PFSK-1 (cell line): ENCODE results near the gene TIMM17A.

ENCODE experiments used
- FOXP2 ChIP-seq: optimal IDR thresholded peaks from 2 replicates; pipeline ENCODE3; 2011; ENCODE audit warnings: borderline replicate concordance, control low read depth, inconsistent platforms; ENCODE audit not compliant: insufficient read depth; ENCODE audit errors: extremely low read length, extremely low read depth
- POLR2AphosphoS5 ChIP-seq: IDR thresholded peaks from 2 replicates; pipeline ENCODE4 v1.6.1; 2012; ENCODE audit warnings: low read depth, mild to moderate bottlenecking, control low read depth, low read length, moderate library complexity
- SIN3A ChIP-seq: IDR thresholded peaks from 2 replicates; pipeline ENCODE4 v1.6.1; 2012; ENCODE audit warnings: mild to moderate bottlenecking, low read length, moderate library complexity, borderline replicate concordance; ENCODE audit not compliant: insufficient read depth
- TAF1 ChIP-seq: IDR thresholded peaks from 2 replicates; pipeline ENCODE4 v1.6.1; 2012; ENCODE audit warnings: low read length, control low read depth, borderline replicate concordance; ENCODE audit not compliant: insufficient read depth
- TF ChIP-seq, protein P1 (sequence below), 2 experiments: IDR thresholded peaks; 2 replicates each; pipeline versions ENCODE4 v1.6.1 to v1.8.0; 2011 to 2012; ENCODE audit warnings: low read depth in 2 of 2, low read length in 2 of 2, control low read depth in 1 of 2, inconsistent platforms in 1 of 2, mild to moderate bottlenecking in 1 of 2, moderate library complexity in 1 of 2; ENCODE audit not compliant: insufficient read depth in 1 of 2

The TIMM17A gene

DNA sequence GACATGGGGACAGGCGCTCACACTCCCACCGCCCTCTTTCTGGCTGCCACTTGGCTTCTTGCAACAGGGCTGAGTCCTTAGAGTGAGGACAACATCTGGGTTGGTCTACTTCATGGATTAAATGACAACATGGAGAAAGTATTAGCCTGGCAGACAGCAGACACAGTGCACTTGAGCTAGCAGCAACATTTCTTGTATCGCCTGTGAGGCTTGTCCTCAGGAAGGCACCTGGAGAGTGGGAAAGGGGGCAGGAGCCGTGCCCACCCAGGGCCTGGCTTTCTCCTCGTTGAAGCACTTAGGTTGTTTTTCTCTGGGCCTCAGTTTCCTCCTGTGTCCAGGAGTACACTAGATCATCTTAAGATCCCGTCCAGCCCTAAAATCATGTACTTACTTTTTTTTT is 58.8 kb downstream of the TIMM17A start:
- no peak for TF ChIP-seq SIN3A
- TF ChIP-seq, protein P1, sequence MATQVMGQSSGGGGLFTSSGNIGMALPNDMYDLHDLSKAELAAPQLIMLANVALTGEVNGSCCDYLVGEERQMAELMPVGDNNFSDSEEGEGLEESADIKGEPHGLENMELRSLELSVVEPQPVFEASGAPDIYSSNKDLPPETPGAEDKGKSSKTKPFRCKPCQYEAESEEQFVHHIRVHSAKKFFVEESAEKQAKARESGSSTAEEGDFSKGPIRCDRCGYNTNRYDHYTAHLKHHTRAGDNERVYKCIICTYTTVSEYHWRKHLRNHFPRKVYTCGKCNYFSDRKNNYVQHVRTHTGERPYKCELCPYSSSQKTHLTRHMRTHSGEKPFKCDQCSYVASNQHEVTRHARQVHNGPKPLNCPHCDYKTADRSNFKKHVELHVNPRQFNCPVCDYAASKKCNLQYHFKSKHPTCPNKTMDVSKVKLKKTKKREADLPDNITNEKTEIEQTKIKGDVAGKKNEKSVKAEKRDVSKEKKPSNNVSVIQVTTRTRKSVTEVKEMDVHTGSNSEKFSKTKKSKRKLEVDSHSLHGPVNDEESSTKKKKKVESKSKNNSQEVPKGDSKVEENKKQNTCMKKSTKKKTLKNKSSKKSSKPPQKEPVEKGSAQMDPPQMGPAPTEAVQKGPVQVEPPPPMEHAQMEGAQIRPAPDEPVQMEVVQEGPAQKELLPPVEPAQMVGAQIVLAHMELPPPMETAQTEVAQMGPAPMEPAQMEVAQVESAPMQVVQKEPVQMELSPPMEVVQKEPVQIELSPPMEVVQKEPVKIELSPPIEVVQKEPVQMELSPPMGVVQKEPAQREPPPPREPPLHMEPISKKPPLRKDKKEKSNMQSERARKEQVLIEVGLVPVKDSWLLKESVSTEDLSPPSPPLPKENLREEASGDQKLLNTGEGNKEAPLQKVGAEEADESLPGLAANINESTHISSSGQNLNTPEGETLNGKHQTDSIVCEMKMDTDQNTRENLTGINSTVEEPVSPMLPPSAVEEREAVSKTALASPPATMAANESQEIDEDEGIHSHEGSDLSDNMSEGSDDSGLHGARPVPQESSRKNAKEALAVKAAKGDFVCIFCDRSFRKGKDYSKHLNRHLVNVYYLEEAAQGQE (IDR thresholded peaks at IDR 0.05; ENCODE audit: insufficient read depth in 1 of 2, low read depth in 2 of 2, low read length in 2 of 2): no peak
- TF ChIP-seq TAF1: no peak
- no peak for TF ChIP-seq FOXP2
- no peak for TF ChIP-seq POLR2AphosphoS5

DNA sequence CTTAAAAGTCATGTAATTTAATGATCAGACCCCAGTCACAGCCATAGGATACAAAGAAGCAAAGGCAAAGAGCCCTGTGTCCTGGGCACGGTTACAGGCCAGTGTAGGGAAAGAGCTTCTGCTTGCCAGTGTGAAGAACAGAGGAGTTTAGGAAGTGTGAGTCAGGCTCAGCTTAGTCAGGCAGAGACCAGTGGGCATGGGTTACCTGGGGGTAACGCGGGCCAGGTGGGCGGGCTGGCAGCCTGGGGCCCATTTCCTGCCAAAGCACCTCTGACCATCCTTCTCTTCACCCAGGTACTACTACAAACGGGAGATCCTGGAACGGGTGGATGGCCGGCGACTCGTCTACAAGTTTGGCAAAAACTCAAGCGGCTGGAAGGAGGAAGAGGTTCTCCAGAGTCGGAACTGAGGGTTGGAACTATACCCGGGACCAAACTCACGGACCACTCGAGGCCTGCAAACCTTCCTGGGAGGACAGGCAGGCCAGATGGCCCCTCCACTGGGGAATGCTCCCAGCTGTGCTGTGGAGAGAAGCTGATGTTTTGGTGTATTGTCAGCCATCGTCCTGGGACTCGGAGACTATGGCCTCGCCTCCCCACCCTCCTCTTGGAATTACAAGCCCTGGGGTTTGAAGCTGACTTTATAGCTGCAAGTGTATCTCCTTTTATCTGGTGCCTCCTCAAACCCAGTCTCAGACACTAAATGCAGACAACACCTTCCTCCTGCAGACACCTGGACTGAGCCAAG is 59.8 kb downstream of the TIMM17A start:
- TF ChIP-seq SIN3A (no peak), FOXP2 (no peak), TAF1 (no peak), POLR2AphosphoS5 (no peak)
- TF ChIP-seq, protein P1 (IDR thresholded peaks at IDR 0.05; ENCODE audit: insufficient read depth in 1 of 2, low read depth in 2 of 2, low read length in 2 of 2): no peak

DNA sequence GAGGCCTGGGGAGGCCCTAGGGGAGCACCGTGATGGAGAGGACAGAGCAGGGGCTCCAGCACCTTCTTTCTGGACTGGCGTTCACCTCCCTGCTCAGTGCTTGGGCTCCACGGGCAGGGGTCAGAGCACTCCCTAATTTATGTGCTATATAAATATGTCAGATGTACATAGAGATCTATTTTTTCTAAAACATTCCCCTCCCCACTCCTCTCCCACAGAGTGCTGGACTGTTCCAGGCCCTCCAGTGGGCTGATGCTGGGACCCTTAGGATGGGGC is 60.3 kb downstream of the TIMM17A start:
- TF ChIP-seq POLR2AphosphoS5: no peak
- TF ChIP-seq SIN3A: no peak
- TF ChIP-seq FOXP2: no peak
- TF ChIP-seq TAF1: no peak
- TF ChIP-seq, protein P1 (IDR thresholded peaks at IDR 0.05; ENCODE audit: insufficient read depth in 1 of 2, low read depth in 2 of 2, low read length in 2 of 2): no peak

DNA sequence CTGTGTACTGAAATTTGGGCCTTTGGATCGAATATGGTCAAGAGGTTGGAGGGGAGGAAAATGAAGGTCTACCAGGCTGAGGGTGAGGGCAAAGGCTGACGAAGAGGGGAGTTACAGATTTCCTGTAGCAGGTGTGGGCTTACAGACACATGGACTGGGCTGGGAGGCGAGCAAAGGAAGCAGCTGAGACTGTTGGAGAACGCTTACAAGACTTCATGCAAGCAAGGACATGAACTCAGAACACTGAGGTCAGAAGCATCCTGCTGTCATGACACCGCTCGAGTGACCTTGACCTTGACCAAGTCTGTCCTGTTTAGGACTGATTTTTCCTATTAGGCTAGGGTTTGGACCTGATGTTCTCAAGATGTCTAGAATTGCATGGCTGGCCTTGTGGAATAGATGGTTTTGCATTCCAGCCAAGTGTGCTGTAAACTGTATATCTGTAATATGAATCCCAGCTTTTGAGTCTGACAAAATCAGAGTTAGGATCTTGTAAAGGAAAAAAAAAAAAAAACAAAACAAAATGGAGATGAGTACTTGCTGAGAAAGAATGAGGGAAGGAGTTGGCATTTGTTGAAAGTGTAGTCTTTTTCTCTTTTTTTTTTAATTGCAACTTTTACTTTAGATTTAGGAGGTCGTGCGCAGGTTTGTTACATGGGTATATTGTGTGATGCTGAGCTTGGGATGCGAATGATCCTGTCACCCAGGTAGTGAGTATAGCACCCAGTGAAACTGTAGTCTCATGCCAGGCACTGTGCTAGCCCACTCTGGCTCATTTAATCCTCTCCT is 60.9 kb downstream of the TIMM17A start:
- no peak for TF ChIP-seq FOXP2
- no peak for TF ChIP-seq SIN3A
- TF ChIP-seq, protein P1 (IDR thresholded peaks at IDR 0.05; ENCODE audit: insufficient read depth in 1 of 2, low read depth in 2 of 2, low read length in 2 of 2): no peak
- TF ChIP-seq POLR2AphosphoS5: no peak
- no peak for TF ChIP-seq TAF1
